Right kidney (tissue), 1 donor: Measurements from ENCODE around the gene C3orf33.
A peak's percentile ranks its signal among the peaks of the same experiment; 100 is the strongest.

ENCODE experiments used
- DNase-seq: peaks from one replicate; pipeline ENCODE4 v3.0.0-alpha.2; 2016

C3orf33 gene

GRCh38 chr3:155742349-155742965 lies 63.6 kb downstream of the C3orf33 start:
- no peak for DNase-seq

- DNase-seq: no peak
These were observed 64.5 kb downstream of the C3orf33 start for GRCh38 chr3:155741603-155742002.

GRCh38 chr3:155741101-155741500 lies 65.0 kb downstream of the C3orf33 start:
- no peak for DNase-seq

- DNase-seq: no peak
These were observed 66.9 kb downstream of the C3orf33 start for GRCh38 chr3:155739154-155739553.

- no peak for DNase-seq
These were observed 67.5 kb downstream of the C3orf33 start for GRCh38 chr3:155738580-155739076.

GRCh38 chr3:155737844-155738460 lies 68.1 kb downstream of the C3orf33 start:
- DNase-seq: peak; percentile 47

GRCh38 chr3:155736381-155736780 lies 69.7 kb downstream of the C3orf33 start:
- DNase-seq: no peak

GRCh38 chr3:155730843-155731242 lies 75.2 kb downstream of the C3orf33 start:
- DNase-seq: no peak

GRCh38 chr3:155727836-155728235 lies 78.2 kb downstream of the C3orf33 start:
- no peak for DNase-seq

- DNase-seq: no peak
These were observed 91.8 kb downstream of the C3orf33 start for GRCh38 chr3:155714295-155714718.
